ENCODE measurements around the gene ABI2. TPM values are rescaled to one million over a fixed set of nuclear protein-coding genes. Genes with fewer than 3 reads are reported as not detected.
"Not testable (repeated sequence)": the region's sequence is repeated elsewhere in the genome, so short reads cannot be mapped to it uniquely, and the experiment has no call there.

Gene ABI2
- total RNA-seq, 1 donor from 2014 or later = 32.7 TPM

GRCh38 chr2:203340791-203341487 is 12.7 kb downstream of the ABI2 start:
- Mint-ChIP-seq H3K4me3 (no peak overlapping the region), H3K4me1 (peaks cover 3% of the 10 kb centered on the region), H3K36me3 (ENCODE audit: low read depth) (peaks cover 3% of the 10 kb centered on the region), H3K27ac (no peak overlapping the region), H3K27me3 (no peaks in the 10 kb centered on the region), H3K9me3 (no peaks in the 10 kb centered on the region)
- intact Hi-C loops (cut with micrococcal nuclease) = no loop called here
- no peak for DNase-seq

DNA sequence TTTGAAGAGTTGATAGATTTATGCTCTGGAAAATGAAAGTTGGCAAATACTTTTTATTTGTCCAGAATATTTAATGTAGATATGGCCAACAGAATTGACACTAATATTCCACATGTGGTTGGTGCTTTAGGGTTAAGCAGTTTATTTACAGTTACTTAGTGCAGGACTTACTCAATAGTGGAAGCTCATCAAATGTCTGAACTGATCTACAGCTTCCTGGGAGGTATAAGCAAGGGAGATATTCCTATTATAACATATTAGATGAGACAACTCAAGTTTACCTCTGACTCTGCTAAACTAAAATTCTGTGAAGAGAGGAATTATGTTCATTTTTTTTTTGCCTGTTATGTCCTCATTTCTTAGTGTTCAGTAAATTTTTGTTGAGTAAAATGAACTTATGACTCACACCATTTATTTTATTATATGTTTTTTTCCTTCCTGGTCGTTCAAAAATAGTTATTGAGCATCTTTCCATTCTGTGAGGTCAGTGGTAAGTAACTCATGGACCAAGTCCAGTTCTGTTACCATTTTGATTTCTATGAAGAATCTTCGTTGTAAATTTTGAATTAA is 13.6 kb downstream of the ABI2 start:
- Mint-ChIP-seq H3K27ac (no peak overlapping the region), H3K27me3 (no peaks in the 10 kb centered on the region), H3K36me3 (ENCODE audit: low read depth) (peaks cover 8% of the 10 kb centered on the region), H3K4me3 (no peak overlapping the region), H3K4me1 (peaks cover 3% of the 10 kb centered on the region), H3K9me3 (no peaks in the 10 kb centered on the region)
- intact Hi-C loops (cut with micrococcal nuclease) = no loop called here
- no peak for DNase-seq

- H3K4me1 Mint-ChIP-seq; H3K27ac Mint-ChIP-seq; intact Hi-C loops (cut with micrococcal nuclease); H3K4me3 Mint-ChIP-seq; DNase-seq; H3K36me3 Mint-ChIP-seq (ENCODE audit: low read depth); H3K9me3 Mint-ChIP-seq; H3K27me3 Mint-ChIP-seq: not testable (repeated sequence)
Measured at GRCh38 chr2:203342374-203342773, 14.2 kb downstream of the ABI2 start.

DNA sequence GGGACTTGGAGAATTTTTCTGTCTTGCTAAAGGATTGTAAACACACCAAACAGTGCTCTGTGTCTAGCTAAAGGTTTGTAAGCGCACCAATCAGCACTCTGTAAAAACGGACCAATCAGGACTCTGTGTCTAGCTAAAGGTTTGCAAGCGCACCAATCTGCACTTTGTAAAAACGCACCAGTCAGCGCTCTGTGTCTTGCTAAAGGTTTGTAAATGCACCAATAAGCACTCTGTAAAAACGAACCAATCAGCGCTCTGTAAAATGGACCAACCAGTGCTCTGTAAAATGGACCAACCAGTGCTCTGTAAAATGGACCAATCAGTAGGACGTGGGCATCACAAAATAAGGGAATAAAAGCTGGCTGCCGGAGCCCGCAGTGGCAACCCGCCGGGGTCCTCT is 16.5 kb downstream of the ABI2 start:
- intact Hi-C loops (cut with micrococcal nuclease) = no loop called here
- Mint-ChIP-seq H3K27ac (no peak overlapping the region), H3K4me1 (peaks cover 3% of the 10 kb centered on the region), H3K27me3 (no peaks in the 10 kb centered on the region), H3K9me3 (no peaks in the 10 kb centered on the region), H3K36me3 (ENCODE audit: low read depth) (peaks cover 8% of the 10 kb centered on the region), H3K4me3 (no peak overlapping the region)
- DNase-seq = no peak

- peaks cover 8% of the 10 kb centered on the region for H3K36me3 Mint-ChIP-seq (ENCODE audit: low read depth)
Measured at GRCh38 chr2:203346612-203347011, 18.4 kb downstream of the ABI2 start.

DNA sequence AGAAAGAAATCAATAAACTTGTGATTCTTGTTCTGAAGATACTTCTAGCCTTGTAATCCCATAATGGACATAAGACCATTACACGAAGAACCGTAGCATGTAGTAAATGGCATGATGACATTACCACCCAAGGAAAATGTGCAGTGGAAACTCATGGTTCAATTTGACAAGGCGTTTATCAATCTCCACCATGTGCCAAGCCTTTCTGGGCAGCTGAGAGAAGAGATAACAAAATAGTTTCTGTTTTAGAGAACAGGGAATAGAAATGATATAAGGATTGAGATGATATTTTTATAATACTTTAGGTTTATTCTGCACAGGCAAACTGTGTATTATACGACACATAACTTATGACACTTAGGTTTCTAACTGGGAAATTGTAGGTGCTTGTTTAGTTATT is 19.2 kb downstream of the ABI2 start:
- peaks cover 8% of the 10 kb centered on the region for H3K36me3 Mint-ChIP-seq (ENCODE audit: low read depth)
- DNase-seq = no peak
- no peak overlapping the region for H3K27ac Mint-ChIP-seq
- H3K4me1 Mint-ChIP-seq = no peaks in the 10 kb centered on the region
- no peaks in the 10 kb centered on the region for H3K9me3 Mint-ChIP-seq
- intact Hi-C loops (cut with micrococcal nuclease) = no loop called here
- H3K4me3 Mint-ChIP-seq = no peak overlapping the region
- no peaks in the 10 kb centered on the region for H3K27me3 Mint-ChIP-seq

More at GRCh38 chr2:203346612-203347011, 18.4 kb downstream of the ABI2 start:
- Mint-ChIP-seq H3K27me3 (no peaks in the 10 kb centered on the region), H3K9me3 (no peaks in the 10 kb centered on the region), H3K4me3 (no peak overlapping the region), H3K4me1 (no peaks in the 10 kb centered on the region), H3K27ac (no peak overlapping the region)
- no peak for DNase-seq
- intact Hi-C loops (cut with micrococcal nuclease) = no loop called here

DNA sequence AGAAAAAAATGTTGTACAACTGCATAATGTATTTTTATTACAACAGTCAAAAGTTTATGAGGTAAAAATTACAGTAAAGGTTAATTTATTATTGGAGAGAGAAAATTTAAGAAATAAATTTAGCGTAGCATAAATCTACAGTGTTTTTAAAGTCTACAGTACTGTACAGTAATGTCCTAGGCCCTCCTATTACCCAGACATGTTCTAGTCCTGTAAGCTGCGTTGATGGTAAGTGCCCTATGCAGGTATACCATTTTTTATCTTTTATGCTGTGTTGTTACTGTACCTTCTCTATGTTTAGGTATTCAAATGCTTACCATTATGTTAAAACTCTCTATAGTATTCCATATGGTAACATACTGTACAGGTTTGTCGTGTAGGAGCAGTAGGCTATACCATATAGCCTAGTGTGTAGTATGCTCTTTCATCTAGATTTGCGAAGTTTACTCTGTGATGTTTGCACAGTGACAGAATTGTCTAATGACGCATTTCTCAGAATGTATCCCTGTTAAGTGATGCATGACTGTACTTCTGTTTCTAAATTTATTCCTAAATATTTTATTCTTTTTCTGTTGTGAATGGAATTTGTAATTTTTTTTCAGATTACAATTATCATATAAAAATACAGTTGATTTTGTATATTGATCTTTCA is 24.5 kb downstream of the ABI2 start:
- DNase-seq = peak; percentile 17
- Mint-ChIP-seq H3K4me1 (no peaks in the 10 kb centered on the region), H3K27me3 (no peaks in the 10 kb centered on the region), H3K27ac (no peak overlapping the region), H3K4me3 (no peak overlapping the region), H3K36me3 (ENCODE audit: low read depth) (peaks cover 3% of the 10 kb centered on the region), H3K9me3 (no peaks in the 10 kb centered on the region)
- intact Hi-C loops (cut with micrococcal nuclease) = no loop called here

DNA sequence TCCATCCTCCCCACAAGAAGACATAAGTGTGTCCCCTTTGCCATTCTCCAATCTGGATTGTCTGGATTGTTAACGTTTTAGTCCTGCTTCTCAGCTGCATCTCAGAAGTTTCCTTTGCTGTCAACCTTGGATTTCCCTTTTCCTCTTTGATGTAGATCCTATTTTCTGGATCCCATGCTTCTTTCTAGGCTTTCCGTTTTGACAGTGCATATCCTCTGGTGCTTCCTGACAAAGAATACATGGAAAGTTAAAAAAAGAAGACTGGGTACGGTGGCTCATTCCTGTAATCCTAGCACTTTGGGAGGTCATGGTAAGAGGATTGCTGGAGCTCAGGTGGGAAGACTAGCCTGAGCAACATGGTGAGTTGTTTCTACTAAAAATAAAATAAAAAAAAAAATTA is 26.8 kb downstream of the ABI2 start:
- Mint-ChIP-seq H3K4me3 (no peak overlapping the region), H3K27ac (no peak overlapping the region), H3K9me3 (no peaks in the 10 kb centered on the region), H3K4me1 (no peaks in the 10 kb centered on the region), H3K27me3 (no peaks in the 10 kb centered on the region), H3K36me3 (ENCODE audit: low read depth) (peaks cover 6% of the 10 kb centered on the region)
- peak; percentile 22 for DNase-seq
- intact Hi-C loops (cut with micrococcal nuclease) = no loop called here

GRCh38 chr2:203359450-203359849 is 31.3 kb downstream of the ABI2 start:
- Mint-ChIP-seq H3K27me3 (no peaks in the 10 kb centered on the region), H3K4me3 (no peak overlapping the region), H3K9me3 (no peaks in the 10 kb centered on the region), H3K36me3 (ENCODE audit: low read depth) (peaks cover 6% of the 10 kb centered on the region), H3K4me1 (no peaks in the 10 kb centered on the region), H3K27ac (no peak overlapping the region)
- intact Hi-C loops (cut with micrococcal nuclease) = no loop called here
- DNase-seq = no peak

DNA sequence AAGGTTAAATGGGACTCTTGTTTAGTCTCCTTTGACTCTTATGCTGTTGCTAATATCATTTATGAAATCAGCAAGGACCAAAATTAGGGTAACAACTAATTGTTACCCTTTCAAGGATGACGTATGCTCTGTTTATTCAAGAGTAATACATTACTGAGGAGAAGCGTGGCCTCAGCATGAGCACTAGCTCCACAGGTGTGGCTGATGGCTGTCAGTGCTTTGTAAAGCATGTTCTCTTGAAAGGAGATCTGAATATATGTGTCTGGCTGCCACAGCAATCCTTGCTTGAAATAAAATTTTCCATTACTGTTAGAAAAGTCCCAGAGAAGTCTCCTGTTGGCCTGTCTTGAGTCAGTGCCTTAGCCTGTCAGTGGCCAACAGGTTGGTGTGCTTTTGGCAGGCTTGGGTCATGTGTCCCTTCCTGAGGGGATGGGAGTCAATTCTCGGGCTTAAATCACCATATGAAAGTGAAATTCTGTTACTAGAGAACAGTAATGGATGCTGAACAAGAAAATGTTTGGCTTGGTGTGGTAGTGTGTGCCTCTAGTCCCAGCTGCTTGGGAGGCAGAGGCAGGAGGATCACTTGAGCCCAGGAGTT is 32.7 kb downstream of the ABI2 start:
- no peak overlapping the region for H3K27ac Mint-ChIP-seq

DNA sequence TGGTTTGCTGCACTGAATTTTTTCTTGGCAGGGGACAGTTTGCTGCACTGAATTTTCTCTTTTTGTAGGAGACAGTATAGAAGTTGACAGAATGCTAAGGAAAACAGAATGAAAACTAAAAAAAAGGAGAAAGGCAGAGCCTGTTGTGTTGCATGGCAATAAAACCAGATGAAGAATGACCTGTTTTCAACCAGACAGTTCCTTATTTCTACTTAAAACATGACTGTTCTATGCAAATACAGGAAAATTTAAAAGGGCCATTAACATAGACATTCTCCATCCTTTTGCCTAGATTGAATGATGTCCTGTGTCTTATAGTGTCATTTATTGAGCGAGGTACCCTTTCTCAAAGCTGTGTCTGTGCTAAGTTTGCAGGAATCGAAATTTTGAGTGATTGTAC is 33.3 kb downstream of the ABI2 start:
- H3K9me3 Mint-ChIP-seq = no peaks in the 10 kb centered on the region
- H3K4me3 Mint-ChIP-seq = no peak overlapping the region
- peaks cover 4% of the 10 kb centered on the region for H3K36me3 Mint-ChIP-seq (ENCODE audit: low read depth)
- DNase-seq = no peak
- H3K27me3 Mint-ChIP-seq = no peaks in the 10 kb centered on the region
- intact Hi-C loops (cut with micrococcal nuclease) = no loop called here
- H3K27ac Mint-ChIP-seq = no peak overlapping the region
- no peaks in the 10 kb centered on the region for H3K4me1 Mint-ChIP-seq

More for the DNA sequence above, 32.7 kb downstream of the ABI2 start:
- intact Hi-C loops (cut with micrococcal nuclease) = no loop called here
- peaks cover 5% of the 10 kb centered on the region for H3K36me3 Mint-ChIP-seq (ENCODE audit: low read depth)
- no peak overlapping the region for H3K4me3 Mint-ChIP-seq
- H3K9me3 Mint-ChIP-seq = no peaks in the 10 kb centered on the region
- DNase-seq = peak; percentile 51
- H3K4me1 Mint-ChIP-seq = no peaks in the 10 kb centered on the region
- H3K27me3 Mint-ChIP-seq = no peaks in the 10 kb centered on the region

DNA sequence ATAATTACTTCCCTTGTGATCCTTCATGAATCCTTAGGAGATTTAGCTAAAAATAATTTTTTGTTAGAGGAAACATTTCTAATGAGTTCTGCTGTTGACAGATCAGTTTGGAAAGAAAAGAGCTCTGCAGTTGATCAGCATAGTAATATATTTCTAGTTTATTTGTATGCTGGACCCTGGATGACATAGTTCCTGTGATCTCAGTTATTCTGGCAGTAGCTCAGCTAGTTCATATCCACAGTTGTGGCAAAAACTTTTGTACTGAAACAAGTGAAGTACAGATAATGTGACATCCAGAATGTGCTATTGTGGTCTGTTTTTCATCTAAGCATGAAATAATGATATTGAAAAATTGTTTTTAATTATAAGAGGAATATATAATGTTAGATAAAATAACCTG is 33.7 kb downstream of the ABI2 start:
- no peak for DNase-seq
- peaks cover 4% of the 10 kb centered on the region for H3K36me3 Mint-ChIP-seq (ENCODE audit: low read depth)
- intact Hi-C loops (cut with micrococcal nuclease) = no loop called here
- no peaks in the 10 kb centered on the region for H3K27me3 Mint-ChIP-seq
- H3K4me3 Mint-ChIP-seq = no peak overlapping the region
- H3K27ac Mint-ChIP-seq = no peak overlapping the region
- H3K4me1 Mint-ChIP-seq = no peaks in the 10 kb centered on the region
- no peaks in the 10 kb centered on the region for H3K9me3 Mint-ChIP-seq

- Mint-ChIP-seq H3K36me3 (ENCODE audit: low read depth) (peaks cover 2% of the 10 kb centered on the region), H3K9me3 (no peaks in the 10 kb centered on the region), H3K4me3 (no peak overlapping the region), H3K27me3 (no peaks in the 10 kb centered on the region), H3K4me1 (no peaks in the 10 kb centered on the region), H3K27ac (no peak overlapping the region)
- intact Hi-C loops (cut with micrococcal nuclease) = no loop called here
- no peak for DNase-seq
Measured at GRCh38 chr2:203366639-203367466, 38.7 kb downstream of the ABI2 start.
